Left forelimb (tissue), 1 donor: ENCODE measurements around the gene ACTBL2.
"Not testable (repeated sequence)": the region's sequence is repeated elsewhere in the genome, so short reads cannot be mapped to it uniquely, and the experiment has no call there.

Experiments used
- DNase-seq: peaks from one replicate; pipeline ENCODE4 v3.0.0-alpha.2; 2018; ENCODE audit warnings: low spot score

ACTBL2 gene

DNA sequence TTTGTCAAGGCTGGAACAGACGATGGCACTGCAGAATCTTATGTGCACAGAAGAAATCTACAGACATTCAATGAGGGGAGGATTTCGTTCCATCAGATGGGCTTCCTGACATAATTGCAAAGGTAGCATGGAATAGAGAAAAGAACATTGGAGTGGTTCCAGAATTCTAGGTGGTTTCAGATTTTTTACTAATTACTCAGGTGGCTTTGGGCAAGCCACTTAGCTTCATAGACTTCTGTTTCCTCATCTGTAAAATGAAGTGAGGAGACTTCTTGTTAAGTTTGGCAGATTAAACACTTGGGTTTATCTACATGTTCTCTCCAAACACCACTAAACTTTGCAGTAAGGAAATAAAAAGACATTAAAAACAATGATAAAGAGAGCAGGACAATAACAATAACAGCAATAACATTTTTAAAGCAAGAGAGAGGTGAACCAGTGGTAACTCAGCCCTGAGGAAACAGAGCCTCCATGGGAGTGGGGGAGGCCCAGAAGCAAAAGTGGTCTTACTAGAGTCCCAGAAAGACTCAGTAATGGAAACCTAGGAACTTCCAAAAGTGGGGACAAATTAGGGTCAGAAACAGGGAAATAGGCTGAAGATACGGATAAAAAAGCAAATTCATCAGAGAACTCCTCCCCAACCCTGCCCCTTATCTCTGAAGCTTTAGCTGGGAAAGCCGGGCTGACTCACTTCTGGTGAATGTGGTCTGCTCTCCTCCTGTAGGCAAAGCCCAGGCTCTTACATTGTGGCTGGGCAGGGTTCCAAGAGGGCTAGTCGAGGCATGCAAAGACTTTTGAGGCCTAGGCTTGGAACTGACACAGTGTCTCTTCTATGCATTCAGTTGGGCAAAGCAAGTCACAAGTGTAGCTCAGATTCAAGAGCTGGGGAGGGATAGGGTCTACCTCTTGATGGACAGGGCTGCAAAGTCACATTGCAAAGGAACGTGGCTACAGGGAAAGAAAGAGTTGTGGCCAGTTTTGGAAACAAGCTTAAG, 11.8 kb upstream of the ACTBL2 start:
- DNase-seq, result no peak

DNA sequence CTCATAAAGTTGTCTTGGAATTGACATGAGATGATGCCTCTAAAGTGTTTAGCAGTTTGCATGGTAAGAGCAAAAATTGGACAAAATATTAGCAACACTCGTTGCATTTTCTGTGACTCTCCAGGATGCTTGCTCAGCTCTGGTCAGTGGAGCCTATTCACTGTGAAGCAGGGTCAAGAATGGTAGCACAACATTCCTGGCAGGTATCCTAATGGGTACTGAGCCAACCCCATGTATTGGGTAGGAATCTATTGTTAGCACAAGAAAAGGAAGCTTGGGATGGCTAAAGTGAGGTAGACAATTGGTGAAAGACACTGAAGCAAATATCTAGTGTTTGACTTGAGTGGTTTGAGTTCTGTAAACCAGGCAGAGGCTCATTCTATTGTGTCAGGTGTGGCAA, 10.4 kb upstream of the ACTBL2 start:
- no peak for DNase-seq

DNA sequence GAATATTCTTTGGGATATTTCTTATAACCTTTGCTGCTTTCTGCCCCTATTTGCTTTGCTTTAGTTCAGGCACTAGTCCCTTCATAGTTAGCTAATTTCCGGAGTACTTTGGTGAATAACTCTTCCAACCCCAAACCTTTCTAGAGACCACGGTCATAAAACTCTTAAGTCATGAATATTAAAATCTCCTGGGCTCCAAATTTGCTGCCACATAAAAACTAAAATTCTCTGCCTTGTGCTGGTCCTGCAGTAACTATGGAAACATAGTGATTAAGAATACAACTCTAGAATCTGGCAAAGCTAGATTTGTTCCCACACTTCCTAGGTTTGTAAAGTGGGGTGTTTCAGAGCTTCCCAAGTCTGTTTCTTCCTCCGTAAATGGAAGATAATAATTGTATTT, 10.0 kb upstream of the ACTBL2 start:
- no peak for DNase-seq

DNA sequence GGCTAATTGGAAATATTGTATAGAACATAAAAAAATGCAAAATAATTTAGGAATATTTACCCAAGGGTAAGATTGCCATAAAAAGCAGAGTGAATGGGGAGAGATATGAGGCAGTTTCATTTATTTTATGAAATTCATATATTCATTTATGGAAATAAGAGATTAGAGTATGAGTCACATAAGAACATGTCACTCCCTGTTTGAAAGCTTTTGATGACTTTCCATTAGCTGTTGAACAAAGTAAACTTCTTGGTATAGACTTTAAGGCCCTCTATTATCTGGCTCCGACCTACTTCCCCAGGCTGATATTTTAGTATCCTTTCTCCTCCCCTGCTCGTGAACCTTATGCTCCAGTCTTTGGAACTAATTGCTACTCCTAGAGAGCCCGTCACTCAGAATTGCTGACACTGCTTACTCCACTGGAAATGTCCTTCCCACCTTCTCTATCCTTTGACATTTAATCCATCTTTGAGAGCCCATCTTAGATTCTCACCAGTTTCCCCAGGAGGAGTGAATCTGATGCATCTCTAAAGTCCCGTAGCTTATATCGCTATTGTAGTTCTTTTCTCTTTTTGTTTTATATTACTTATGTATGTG, 8.9 kb upstream of the ACTBL2 start:
- no peak for DNase-seq

DNA sequence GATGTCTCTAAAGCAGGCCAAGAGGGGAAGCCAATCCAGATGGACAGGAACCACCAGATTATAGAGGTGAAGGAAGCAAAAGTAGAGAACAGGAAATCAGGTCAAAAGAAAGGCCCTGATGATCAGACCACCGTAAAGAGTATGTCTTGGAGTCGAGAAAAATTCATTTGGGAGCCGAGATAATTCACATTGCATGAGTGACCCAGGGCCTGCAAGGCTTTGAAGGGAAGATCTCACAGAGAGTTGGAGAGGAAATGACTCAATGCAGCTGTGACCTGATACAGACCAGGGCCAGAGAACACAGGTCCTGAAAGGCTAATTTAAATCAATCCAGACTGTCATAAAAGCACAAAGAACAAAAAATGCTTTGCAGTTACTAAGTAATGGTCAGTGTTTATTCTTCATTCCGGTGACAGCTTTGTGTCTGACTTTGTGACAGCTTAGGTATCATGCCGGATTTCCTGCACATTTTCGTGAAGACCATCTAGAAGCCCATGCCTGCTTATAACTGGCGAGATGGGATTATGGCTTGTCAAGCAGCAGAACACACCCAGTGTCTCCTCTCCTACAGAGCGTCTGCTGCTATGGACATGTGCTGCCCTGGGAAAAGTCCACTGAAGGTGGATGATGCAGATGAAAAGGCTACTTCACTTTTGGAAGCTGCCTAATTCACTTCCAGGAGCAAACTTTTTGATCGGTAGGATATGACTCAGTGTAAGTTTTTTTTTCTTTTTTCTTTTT, 5.8 kb upstream of the ACTBL2 start:
- no peak for DNase-seq

DNA sequence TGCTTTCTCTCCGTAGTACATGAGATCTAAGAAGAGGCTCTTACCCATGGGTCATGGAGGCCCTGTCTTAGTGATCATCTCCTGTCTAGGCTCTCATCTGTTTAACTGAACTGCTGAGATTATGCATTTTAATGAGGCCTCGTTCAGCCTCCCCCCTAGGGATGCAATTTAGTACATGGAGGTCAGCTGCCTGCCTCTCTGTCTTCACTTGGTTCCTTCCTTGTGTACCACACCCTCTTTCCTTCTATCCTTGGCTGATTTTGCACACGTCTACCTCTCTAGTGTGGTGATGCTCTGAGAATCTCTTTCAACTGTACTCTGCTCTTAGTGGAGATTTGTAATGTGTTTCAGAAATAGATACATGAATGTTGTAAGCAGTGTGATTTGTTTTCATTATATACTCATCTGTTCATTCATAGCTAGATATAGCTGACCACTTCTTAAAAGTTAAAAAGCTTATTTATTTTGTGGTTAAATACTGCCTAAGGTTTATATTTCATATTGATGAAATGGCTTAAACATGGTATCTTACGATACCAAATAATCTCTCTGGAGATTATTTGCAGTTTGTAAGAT, 3.5 kb upstream of the ACTBL2 start:
- DNase-seq, result no peak

DNA sequence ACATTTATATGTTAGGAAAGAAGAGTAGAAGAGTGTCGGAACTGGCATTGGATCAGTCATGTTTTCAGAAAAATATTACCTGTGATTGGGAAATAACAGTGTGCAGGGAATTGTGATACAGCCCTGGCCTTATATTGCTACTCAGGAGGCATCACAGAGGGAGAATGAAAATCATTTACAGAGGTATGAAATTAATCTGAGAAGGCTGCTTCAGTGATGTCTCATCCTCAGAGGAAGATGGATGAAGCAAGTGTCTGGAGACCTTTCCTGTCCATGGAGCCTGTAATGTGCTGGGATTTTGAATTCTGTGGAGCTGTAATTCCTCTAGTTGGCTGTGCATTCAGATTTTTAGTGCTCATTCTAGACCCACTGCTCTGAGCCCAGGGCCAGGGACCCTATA, 3.8 kb downstream of the ACTBL2 start:
- no peak for DNase-seq

DNA sequence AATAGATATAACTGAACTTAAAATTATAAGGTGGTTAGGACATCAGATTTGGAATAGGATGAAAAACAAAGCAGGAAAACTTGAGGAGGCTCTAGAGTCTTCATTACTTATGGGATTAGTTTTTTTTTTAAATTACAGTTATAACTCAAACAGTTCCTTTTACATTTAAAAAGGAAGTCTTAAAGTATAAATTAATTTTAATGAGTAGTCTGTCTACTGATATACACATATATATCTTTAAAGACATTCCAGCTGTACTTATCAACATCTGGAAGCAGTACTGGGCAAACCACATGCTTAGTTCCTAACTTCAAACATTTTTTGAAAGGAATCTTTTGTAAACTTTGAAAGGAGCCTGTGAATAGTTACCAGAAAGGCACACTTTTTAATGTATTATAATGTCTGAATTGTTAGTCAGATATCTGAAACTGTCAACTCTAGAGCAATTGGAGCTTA, 6.0 kb downstream of the ACTBL2 start:
- DNase-seq, result no peak

DNA sequence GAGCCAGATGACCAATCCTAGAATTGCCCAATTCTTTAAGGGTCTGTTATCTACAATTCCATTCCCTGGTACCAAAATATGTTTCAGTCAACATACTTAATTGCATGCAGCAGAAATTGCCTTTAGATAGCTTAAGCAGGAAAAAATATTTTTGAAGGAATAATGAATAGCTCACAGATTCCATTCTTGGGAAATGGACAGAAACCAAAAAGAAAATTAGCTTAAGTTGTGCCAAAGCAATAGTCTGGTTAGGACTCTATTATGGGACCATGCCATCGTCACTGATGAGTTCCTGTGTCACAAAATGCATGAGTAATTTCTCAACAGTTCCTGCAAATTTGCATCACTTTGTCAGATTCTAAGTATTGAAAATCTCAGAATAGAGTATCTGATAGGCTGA, 12.3 kb downstream of the ACTBL2 start:
- no peak for DNase-seq

DNA sequence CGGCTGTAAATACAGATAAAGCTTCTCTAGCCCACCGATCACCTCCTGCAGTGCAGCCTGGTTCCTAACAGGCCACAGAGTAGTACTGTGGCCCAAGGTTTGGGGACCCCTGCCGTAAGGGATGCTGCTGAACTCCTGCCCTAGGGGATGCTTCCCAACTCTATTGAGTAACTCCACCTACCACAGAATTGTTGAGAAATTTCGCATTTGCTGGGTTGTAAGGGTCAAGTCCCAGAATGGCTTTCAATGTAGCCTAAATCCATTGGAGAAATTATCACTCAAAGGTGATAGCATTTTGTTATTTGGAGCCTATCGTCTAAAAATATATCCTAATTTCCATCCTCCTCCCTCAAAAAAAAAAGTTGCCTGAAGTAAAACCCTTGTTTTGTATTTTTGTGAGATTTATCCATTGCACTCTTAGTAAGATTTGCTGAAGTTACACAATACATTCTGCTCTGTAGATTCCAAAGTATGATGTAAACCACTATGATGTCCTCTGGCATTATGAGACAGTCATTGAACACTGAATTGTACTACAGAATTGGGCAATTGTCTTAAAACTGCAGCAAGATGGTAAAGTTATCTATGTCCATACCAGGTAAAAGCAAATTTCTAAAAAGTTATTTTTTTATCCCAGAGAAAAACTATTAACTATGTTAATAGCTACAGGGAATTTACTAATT, 14.0 kb downstream of the ACTBL2 start:
- DNase-seq, result no peak

DNA sequence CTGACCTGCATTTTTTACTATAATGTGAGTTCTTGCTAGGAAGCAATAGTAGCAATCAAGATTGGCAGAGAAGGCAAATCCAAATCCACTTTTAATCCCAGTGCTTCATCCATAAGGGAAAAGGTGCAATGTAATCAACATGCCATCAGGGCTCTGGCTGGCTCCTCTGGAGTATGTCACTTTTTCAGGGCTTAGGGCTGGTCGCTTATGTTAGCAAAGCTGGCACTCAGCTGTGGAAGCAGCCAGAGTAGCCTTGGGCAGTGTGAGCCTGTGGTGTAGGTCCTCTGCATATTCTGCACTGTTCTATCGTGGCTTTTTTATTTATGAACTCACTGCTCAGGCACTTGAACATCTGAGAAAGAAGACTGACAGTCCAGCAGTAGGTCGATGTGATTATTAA, 16.1 kb downstream of the ACTBL2 start:
- DNase-seq, result no peak

DNA sequence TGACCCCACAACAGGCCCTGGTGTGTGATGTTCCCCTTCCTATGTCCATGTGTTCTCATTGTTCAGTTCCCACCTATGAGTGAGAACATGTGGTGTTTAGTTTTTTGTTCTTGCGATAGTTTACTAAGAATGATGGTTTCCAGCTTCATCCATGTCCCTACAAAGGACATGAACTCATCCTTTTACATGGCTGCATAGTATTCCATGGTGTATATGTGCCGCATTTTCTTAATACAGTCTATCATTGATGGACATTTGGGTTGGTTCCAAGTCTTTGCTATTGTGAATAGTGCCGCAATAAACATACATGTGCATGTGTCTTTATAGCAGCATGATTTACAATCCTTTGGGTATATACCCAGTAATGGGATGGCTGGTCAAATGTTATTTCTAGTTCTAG, 22.6 kb downstream of the ACTBL2 start:
- not testable (repeated sequence) for DNase-seq

DNA sequence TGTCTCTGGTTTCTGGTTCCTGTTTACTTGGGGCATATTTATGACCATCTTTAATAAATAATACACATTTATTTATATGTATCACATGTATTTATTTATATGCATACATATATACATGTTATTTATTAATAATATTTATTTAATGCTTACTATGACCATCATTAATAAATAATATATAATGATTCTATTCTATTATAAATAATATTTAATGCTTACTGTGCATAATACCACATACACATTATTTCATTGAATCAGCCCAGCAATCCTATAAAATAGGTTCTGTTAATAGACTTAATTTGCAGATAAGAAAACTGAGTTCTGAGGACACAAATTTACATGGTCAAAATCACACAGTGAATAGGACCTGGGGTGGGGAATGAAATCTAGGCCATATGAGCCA, 24.2 kb downstream of the ACTBL2 start:
- no peak for DNase-seq

DNA sequence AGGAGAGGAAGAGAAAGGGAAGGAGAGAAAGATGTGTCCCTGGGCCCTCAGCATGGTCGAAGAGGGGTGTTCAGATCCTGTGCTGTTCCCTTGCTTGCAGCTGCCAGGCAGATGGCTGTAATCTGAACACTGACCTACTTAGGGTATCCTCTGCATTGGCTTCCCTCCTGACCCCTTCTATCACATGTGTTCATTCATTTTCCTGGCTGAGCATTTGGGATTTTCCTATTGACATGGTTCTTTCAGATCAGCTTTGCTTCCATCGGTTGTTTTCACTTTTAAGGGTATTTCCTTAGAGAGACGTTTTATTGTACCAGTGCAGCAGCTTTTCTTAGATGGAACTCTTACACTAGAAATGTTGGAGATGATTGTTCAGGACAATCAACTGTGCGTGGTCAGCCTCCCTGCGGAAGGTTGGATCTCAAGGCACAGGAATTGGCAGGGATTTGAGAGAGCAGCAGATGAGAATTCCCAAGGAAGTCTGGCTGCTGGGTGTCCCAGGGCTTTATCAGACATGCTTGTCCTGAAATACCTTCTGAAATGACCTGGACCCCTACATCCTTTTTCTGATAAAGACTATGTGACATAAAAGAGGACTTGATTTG, 26.0 kb downstream of the ACTBL2 start:
- DNase-seq, result no peak

DNA sequence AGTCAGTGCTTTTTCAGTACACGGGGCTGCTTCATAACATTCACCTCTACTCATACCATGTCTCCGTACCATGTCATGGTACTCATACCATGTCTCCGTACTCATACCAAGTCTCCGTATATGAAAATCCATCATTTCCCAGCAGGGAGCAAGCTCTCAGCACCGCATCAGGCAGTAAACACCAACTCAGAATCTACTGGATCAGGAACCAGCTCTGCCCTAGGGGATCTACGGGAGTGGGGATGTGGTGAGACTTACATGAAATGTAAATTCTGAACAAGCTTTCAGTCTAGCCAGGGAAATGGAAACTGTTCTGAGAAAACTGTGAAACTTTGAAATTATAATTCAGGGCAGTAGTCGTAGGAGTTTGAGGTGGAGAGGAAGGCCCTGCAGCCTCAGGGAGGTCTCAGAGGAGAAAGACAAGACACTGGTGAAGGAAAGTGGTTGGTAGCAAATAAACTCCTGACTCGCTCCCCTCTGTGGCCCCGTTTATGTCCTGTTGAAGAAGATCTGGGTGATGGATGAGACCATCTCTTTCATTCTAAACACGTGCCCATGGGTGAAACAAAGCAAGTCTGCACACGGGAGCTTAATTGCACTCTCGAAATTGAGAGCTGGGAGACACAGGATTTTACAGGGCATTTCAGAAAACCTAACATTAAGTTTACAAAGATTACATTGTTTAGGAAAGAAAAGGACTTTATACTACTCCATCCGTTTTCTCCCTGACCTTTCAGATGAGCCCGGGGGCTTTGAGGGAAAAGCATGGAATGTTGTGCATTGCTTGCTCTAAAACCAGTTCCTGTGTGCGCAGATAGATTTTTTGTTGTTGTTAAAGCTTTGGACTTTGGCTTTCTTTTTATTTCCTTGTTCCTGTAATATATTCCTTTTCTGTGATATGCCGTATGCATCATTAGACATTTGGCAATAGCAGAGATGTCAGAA, 26.8 kb downstream of the ACTBL2 start:
- no peak for DNase-seq

DNA sequence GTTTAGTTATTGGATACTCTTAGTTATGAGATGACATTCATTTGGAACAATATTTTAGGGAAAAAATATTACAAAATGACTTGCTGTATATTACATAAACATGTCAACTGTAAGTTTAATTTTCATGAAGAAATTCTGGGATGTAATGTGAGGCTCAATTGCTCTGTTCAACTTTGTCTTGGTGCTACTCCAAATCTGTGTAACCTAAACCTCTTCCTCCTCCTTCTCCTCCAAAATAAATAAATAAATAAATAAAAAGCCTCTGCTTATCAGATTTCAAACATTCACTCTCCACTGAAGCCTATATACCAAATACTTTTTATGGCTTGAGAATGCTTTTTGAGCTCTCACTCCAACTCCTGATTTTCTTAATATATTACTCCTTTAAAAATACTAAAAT, 27.7 kb downstream of the ACTBL2 start:
- no peak for DNase-seq

DNA sequence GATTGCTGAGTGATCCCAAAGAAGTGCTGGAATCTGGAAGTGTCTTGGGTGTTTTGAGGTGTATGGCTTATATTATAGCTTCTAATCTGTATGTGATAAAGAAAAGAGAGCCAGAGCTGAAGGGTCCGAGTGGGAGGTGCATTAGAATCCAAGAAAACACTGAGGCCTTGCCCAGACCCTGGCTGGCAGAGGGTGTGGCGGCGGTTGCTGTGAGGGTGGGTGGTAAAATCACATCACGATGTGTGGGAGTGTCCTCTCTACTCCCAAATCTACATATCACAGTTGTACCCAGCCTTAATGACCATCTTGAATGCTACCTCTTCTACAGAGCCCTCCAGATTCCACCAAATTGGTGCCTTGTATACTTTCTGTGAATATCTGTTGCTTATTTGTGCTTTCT, 28.9 kb downstream of the ACTBL2 start:
- no peak for DNase-seq

DNA sequence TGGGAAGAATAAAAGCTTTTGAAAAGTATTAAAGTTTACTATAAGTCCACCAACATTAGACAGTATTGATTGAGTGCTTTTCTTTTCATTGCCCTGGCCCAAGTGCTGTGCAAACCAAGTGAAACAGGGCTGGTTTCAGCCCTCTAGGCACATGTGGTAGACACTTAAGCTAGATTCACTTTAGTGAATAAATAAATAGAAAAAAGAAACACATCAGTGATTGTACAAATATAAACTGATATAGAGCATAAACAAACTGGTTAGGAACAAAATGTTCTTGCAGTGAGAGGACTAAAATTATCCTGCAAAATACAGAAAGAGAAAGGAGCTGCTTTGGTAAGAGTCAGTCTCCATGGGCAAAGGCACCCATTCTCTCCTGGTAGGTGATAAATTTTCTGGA, 29.7 kb downstream of the ACTBL2 start:
- DNase-seq, result no peak

DNA sequence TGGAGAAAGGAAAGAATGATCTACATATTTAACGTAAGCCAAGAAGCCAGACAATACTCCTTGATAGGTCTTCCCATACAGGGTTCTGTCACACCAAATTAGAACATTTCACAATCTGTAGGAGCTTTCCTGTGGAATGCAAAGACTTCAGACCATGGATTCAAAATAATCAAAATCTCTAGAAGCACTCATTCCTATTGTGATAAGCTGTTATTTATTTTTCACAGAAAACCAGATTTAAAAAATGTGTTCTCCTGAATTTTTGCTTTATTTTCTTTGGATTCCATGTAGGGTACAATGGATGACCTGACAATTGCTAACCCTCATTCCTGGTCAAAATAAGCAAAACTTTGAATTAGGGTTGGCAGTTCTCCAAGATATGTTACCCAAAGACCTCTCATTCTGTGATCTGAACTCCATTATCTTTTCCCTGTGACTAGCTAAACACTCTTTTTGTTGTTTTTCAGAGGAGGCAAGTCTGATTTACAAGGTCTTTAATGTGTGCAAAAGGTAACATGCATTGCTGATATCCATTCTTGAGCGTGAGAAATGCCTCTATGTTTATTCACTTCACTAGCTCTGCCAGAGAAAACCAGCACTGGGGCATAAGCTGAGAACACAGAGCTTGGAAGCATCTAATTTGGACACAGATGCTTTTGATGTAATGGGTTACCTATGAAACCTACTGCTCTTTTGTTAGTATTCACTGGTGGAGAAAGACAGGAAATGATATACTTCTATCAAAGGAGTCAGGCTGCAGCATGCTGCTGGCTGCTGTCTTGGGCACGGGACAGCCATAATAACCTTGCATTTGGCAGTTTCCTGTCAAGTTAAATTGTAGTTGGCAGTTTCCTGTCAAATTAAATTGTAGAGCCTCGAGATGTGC, 31.4 kb downstream of the ACTBL2 start:
- no peak for DNase-seq
